Activated naive CD8-positive, alpha-beta T cell treated with anti-CD3 and anti-CD28 coated beads, Interleukin-2, amount 10 ng/mL, durations not matched to agents 7 days and 5 days (primary cell): ENCODE data around the gene ZFP91. TPM values are rescaled to one million over a fixed set of nuclear protein-coding genes. Genes with fewer than 3 reads are reported as not detected.

Experiments used
- ATAC-seq: fragments of 150-1000 bp; cut with Tn5 transposase; one replicate; pipeline ENCODE4 v1.10.0; 2021; ENCODE audit warnings: low read depth, moderate library complexity
- POLR2A ChIA-PET: fragments of 350-600 bp; sonication (Branson Sonifier 250); formaldehyde crosslinking; loops from one replicate; lab custom pipeline; 2021; ENCODE audit warnings: antibody characterized with exemption; lab: Charles Lee
- DNase-seq: peaks from one replicate; pipeline ENCODE4 v3.0.0; 2021
- H3K27ac Mint-ChIP-seq: one replicate; pipeline ENCODE4 v1.8.0; 2022; ENCODE audit warnings: mild to moderate bottlenecking, mixed read lengths
- H3K27me3 Mint-ChIP-seq: one replicate; pipeline ENCODE4 v1.8.0; 2022; ENCODE audit warnings: mild to moderate bottlenecking, moderate library complexity, mixed read lengths
- H3K36me3 Mint-ChIP-seq: one replicate; pipeline ENCODE4 v1.8.0; 2021; ENCODE audit warnings: mild to moderate bottlenecking, mixed read lengths
- H3K4me1 Mint-ChIP-seq: one replicate; pipeline ENCODE4 v1.8.0; 2021; ENCODE audit warnings: mixed read lengths
- H3K4me3 Mint-ChIP-seq: one replicate; pipeline ENCODE4 v1.8.0; 2022; ENCODE audit warnings: mild to moderate bottlenecking, moderate library complexity, mixed read lengths
- H3K9me3 Mint-ChIP-seq: one replicate; pipeline ENCODE4 v1.8.0; 2021; ENCODE audit warnings: mixed read lengths
- total RNA-seq, 2 experiments: library from RNA; stranded (reverse); gene quantifications; one replicate each; pipeline ENCODE4 v1.2.3, GENCODE V29; 2021

The ZFP91 gene
- total RNA-seq, 2 experiments from 2014 or later = 52.8 to 54.2 TPM

DNA sequence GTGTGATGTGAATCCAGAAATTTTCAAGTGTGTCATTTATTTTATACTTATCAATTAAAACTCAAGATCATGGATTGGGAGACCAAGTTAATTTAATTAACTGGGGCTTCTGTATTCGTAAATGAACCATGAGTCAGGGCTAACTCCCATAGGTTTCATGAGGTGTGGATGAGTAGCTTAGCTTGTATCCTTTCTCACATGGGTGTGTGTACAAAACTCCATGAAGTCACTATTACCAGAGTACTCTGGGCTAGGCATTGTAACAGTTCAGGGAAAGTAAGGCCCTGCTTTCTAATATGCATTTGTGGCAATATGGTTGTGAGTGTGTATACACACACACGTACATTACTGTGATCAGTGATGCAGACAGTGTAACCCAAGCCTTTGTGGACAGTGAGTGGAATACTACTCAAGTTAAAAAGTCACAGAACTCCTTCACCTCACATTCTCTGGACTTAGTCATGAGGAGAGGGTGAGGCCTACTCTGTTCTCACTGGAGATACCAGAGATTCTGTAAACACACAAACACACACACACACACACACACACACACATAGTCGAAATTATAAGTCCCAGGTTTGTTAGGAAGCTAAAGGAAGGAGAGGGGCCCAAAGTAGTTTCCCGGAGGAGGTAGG lies 47.1 kb downstream of the ZFP91 start:
- H3K36me3 Mint-ChIP-seq = peaks cover 26% of the 10 kb centered on the region
- H3K27ac Mint-ChIP-seq = no peak overlapping the region
- POLR2A ChIA-PET = no interaction called here
- no peak overlapping the region for H3K4me3 Mint-ChIP-seq
- peaks cover 9% of the 10 kb centered on the region for H3K4me1 Mint-ChIP-seq
- no peak for DNase-seq
- ATAC-seq = no peak
- H3K9me3 Mint-ChIP-seq = no peaks in the 10 kb centered on the region
- no peaks in the 10 kb centered on the region for H3K27me3 Mint-ChIP-seq

DNA sequence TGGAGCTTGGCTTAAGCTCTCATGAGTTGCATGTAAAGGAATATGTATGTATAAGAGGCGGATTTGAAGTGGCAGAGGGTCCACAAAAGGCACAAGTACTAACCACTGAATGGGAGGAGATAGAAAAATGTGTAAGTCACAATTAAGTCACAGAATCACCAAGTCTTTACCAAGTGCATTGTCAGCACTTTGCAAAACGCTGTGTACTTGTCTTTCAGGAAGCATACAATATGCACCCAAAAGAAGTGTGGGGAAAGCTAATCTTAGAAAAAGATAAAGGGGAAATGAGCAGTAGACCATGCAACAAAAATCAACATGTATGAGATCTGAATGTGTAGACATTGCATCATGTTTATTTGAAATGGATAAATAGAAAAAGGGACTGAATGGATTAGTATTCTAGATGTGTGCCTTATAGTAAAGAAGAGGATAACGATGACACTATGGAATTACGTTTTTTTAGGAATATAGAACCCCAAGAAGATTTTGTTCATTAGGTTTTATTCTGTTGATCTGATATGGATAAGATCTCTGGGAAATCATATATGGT lies 48.1 kb downstream of the ZFP91 start:
- Mint-ChIP-seq H3K4me3 (no peak overlapping the region), H3K36me3 (peaks cover 23% of the 10 kb centered on the region), H3K4me1 (peaks cover 7% of the 10 kb centered on the region), H3K9me3 (no peaks in the 10 kb centered on the region), H3K27ac (no peak overlapping the region), H3K27me3 (no peaks in the 10 kb centered on the region)
- POLR2A ChIA-PET = no interaction called here
- ATAC-seq = no peak
- DNase-seq = no peak

DNA sequence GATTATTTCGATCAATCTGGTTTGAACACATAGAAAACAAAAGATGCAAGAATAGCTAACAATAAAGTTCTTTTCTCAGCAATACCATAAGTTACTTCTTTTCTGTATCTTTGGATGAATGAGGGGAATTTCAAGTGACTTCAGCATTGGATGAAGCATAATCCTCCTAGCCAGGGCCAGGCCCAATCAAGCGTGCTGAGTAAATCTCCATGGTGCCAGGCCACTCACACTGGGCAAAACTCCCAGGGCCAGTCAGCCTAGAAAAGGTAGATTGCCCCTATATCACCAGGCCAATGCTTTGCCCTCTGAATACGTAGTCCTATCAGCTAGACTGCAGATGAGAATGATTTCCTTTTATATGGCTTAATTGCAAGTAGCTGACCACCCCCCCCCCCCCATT lies 49.6 kb downstream of the ZFP91 start:
- ATAC-seq = no peak
- Mint-ChIP-seq H3K27ac (no peak overlapping the region), H3K9me3 (no peaks in the 10 kb centered on the region)

GRCh38 chr11:58629857-58630256 lies 51.0 kb downstream of the ZFP91 start:
- H3K4me3 Mint-ChIP-seq = no peak overlapping the region
- no peak overlapping the region for H3K27ac Mint-ChIP-seq
- no peaks in the 10 kb centered on the region for H3K27me3 Mint-ChIP-seq
- DNase-seq (no peak), ATAC-seq (no peak)
- POLR2A ChIA-PET = interaction anchor here (1.2 to 1.5 kb wide), 2 partner anchors 52 to 54 kb away, joined by 5 read pairs; partner anchors contain the start of gene LPXN
- H3K9me3 Mint-ChIP-seq = no peaks in the 10 kb centered on the region
- H3K4me1 Mint-ChIP-seq = peaks cover 4% of the 10 kb centered on the region
- H3K36me3 Mint-ChIP-seq = peaks cover 6% of the 10 kb centered on the region

More for the DNA sequence above, 49.6 kb downstream of the ZFP91 start:
- peaks cover 4% of the 10 kb centered on the region for H3K4me1 Mint-ChIP-seq
- no peak overlapping the region for H3K4me3 Mint-ChIP-seq
- no peaks in the 10 kb centered on the region for H3K27me3 Mint-ChIP-seq
- DNase-seq = no peak
- H3K36me3 Mint-ChIP-seq = peaks cover 14% of the 10 kb centered on the region
- POLR2A ChIA-PET = interaction anchor here (0.6 kb wide), 1 partner anchor 537 kb away, joined by 3 read pairs; no protein-coding TSS in a partner anchor

DNA sequence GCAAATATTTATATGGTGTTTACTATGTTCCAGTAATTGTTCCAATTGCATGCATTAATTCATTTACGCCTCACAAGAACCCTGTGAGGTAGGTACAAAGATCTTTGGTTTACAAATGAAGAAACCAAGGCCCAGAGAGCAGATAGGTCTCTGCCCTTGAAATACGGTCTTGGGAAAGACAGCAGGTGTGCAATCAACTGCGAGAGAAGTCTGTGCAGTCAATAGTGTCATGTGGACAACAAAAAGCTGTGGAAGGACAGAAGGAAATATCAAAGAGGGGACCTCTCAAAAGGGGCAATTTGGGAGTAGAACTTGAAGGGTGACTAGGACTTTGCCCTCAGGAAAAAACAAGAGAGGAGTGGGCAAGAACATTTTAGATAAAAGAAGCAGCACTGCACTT lies 52.5 kb downstream of the ZFP91 start:
- Mint-ChIP-seq H3K36me3 (peaks cover 4% of the 10 kb centered on the region), H3K27ac (no peak overlapping the region), H3K4me1 (peaks cover 4% of the 10 kb centered on the region), H3K27me3 (no peaks in the 10 kb centered on the region), H3K4me3 (no peak overlapping the region), H3K9me3 (no peaks in the 10 kb centered on the region)
- no peak for DNase-seq
- POLR2A ChIA-PET = no interaction called here
- ATAC-seq = no peak

GRCh38 chr11:58632510-58632909 lies 53.6 kb downstream of the ZFP91 start:
- no peak for ATAC-seq
- Mint-ChIP-seq H3K4me3 (no peak overlapping the region), H3K9me3 (no peaks in the 10 kb centered on the region), H3K27ac (no peak overlapping the region), H3K4me1 (peaks cover 3% of the 10 kb centered on the region), H3K27me3 (no peaks in the 10 kb centered on the region), H3K36me3 (peaks cover under 1% of the 10 kb centered on the region)
- DNase-seq = no peak
- POLR2A ChIA-PET = interaction anchor here (0.5 kb wide), 1 partner anchor 832 kb away, joined by 3 read pairs; no protein-coding TSS in a partner anchor

DNA sequence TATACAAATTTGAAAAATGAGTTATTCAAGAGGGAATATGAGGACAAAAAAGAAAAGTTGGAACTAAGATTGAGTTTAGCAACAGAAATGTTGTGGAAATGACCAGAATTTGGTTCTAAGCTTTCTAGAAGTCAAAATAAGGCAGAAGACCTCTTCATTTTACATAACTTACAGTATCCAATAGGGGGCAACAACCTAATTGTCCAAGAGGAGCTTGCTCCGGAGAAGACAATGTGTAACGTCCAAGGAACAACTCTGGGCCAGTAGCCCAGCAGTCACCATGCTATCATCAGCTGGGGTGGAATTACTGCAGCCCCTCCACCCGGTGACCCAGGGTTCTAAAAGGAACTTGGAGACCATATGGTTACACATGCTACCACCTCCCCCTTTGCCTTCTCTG lies 57.7 kb downstream of the ZFP91 start:
- POLR2A ChIA-PET = no interaction called here
- Mint-ChIP-seq H3K36me3 (no peaks in the 10 kb centered on the region), H3K4me3 (no peak overlapping the region), H3K9me3 (no peaks in the 10 kb centered on the region), H3K27ac (no peak overlapping the region), H3K4me1 (peaks cover 8% of the 10 kb centered on the region), H3K27me3 (no peaks in the 10 kb centered on the region)
- ATAC-seq = no peak
- DNase-seq = no peak

GRCh38 chr11:58637371-58637770 lies 58.5 kb downstream of the ZFP91 start:
- Mint-ChIP-seq H3K9me3 (no peaks in the 10 kb centered on the region), H3K27ac (no peak overlapping the region)

DNA sequence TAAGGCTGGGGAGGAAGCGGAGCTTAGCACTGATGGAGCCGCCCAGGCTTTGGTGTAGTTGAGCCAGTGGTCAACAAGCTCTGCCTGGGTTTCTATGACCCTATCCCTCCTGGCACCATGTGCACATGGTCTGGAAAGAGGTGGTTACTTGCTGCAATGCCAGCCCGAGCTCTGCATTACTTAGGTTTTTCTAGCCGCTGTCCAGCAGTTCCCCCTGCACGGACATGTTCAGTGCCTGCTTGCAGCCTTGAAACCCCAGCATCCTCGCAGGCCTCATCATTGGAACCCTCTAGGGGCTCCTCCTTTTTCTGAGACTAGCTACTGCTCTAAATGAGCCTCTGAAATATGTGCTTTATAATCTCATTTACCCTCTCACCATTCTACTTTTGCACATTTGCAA lies 60.2 kb downstream of the ZFP91 start:
- no peak for DNase-seq
- H3K9me3 Mint-ChIP-seq = no peaks in the 10 kb centered on the region
- no peak for ATAC-seq
- H3K4me3 Mint-ChIP-seq = no peak overlapping the region
- POLR2A ChIA-PET = no interaction called here
- no peaks in the 10 kb centered on the region for H3K27me3 Mint-ChIP-seq
- H3K4me1 Mint-ChIP-seq = peaks cover 8% of the 10 kb centered on the region
- H3K27ac Mint-ChIP-seq = no peak overlapping the region
- no peaks in the 10 kb centered on the region for H3K36me3 Mint-ChIP-seq

More at GRCh38 chr11:58637371-58637770, 58.5 kb downstream of the ZFP91 start:
- Mint-ChIP-seq H3K27me3 (no peaks in the 10 kb centered on the region), H3K4me3 (no peak overlapping the region), H3K4me1 (peaks cover 8% of the 10 kb centered on the region), H3K36me3 (no peaks in the 10 kb centered on the region)
- ATAC-seq = no peak
- no peak for DNase-seq
- POLR2A ChIA-PET = no interaction called here

GRCh38 chr11:58639669-58640068 lies 60.8 kb downstream of the ZFP91 start:
- DNase-seq = no peak
- Mint-ChIP-seq H3K4me1 (peaks cover 8% of the 10 kb centered on the region), H3K4me3 (no peak overlapping the region), H3K36me3 (no peaks in the 10 kb centered on the region), H3K9me3 (no peaks in the 10 kb centered on the region), H3K27ac (no peak overlapping the region), H3K27me3 (no peaks in the 10 kb centered on the region)
- ATAC-seq = no peak
- POLR2A ChIA-PET = no interaction called here

DNA sequence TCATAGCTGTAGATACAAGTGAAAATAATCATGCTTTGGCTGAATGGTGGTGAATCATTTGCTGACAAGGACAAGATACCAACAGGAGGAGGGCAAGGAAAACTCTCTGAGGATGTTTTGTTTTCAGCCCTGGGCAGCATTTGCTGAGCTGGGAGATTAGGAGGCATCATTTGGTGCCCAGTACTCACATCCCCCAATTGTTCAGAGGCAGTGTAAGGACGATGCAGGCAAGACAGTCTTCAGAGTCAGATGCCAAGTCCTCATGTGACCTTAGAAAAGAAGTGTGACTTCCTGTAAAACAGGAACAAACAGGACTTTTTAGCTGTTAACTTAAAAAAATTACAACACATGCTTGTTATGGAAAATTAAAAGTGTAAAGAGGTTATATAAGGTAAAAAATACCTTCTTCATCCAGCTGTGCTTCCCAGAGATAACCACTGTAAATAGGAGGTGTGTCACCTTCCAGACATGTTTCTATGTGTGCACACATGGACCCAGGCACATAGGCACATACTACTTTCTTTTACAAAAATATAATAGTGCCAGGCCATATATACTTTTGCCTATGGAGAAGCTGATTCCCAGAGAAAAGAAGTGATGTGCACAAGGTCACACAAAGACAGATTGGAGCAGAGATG lies 61.6 kb downstream of the ZFP91 start:
- no peak for DNase-seq
- Mint-ChIP-seq H3K9me3 (peaks cover 2% of the 10 kb centered on the region), H3K27ac (peak overlapping the region; percentile 17), H3K4me1 (peaks cover 8% of the 10 kb centered on the region), H3K27me3 (no peaks in the 10 kb centered on the region), H3K36me3 (no peaks in the 10 kb centered on the region), H3K4me3 (no peak overlapping the region)
- ATAC-seq = peak; percentile 70
- POLR2A ChIA-PET = no interaction called here

DNA sequence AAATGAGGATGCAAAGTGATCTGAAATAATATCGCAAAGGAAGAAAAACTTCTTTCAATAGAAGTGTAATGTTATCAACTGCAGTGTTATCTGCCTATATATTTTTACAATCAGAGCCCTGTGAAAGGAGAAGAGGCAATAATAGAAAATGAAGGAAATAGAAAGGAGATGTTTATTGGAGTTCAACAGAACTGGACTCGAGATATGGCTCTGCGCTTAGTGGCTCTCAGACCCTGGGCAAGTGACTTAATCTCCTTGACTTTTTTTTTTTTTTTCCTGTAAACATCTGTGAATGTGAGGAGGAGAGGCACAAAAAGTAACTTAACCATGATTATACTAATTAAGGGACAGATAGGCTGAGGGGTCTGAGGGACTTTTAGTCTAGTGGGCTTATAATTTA lies 62.5 kb downstream of the ZFP91 start:
- ATAC-seq = no peak
- DNase-seq = no peak
- Mint-ChIP-seq H3K27ac (no peak overlapping the region), H3K4me3 (no peak overlapping the region), H3K4me1 (peaks cover 8% of the 10 kb centered on the region), H3K36me3 (no peaks in the 10 kb centered on the region), H3K27me3 (no peaks in the 10 kb centered on the region), H3K9me3 (peaks cover 2% of the 10 kb centered on the region)
- POLR2A ChIA-PET = no interaction called here

- Mint-ChIP-seq H3K36me3 (no peaks in the 10 kb centered on the region), H3K27ac (peak overlapping the region; percentile 18), H3K27me3 (no peaks in the 10 kb centered on the region), H3K9me3 (peaks cover 4% of the 10 kb centered on the region), H3K4me3 (no peak overlapping the region), H3K4me1 (peaks cover 8% of the 10 kb centered on the region)
- DNase-seq (no peak), ATAC-seq (no peak)
- POLR2A ChIA-PET = no interaction called here
Observed at GRCh38 chr11:58641803-58642581, 63.1 kb downstream of the ZFP91 start.
